Measurements from ENCODE around the gene TSEN15. TPM values are rescaled to one million over a fixed set of nuclear protein-coding genes. Genes with fewer than 3 reads are reported as not detected.
"Not testable (repeated sequence)": the region's sequence is repeated elsewhere in the genome, so short reads cannot be mapped to it uniquely, and the experiment has no call there.

Gene TSEN15
- total RNA-seq, 1 donor from 2014 or later, result 32.9 TPM

GRCh38 chr1:184093071-184093470, 41.5 kb downstream of the TSEN15 start:
- H3K4me3 ChIP-seq (ENCODE audit: low read depth, low read length), result no peak overlapping the region
- TF ChIP-seq CTCF (conservative IDR thresholded peaks at IDR 0.05; ENCODE audit: low read depth, low read length), result no peak

GRCh38 chr1:184096005-184096404, 44.5 kb downstream of the TSEN15 start:
- DNase-seq (ENCODE audit: low read depth), result no peak
- no peak overlapping the region for H3K4me3 ChIP-seq (ENCODE audit: low read depth, low read length)
- TF ChIP-seq CTCF (conservative IDR thresholded peaks at IDR 0.05; ENCODE audit: low read depth, low read length), result no peak

More at GRCh38 chr1:184093071-184093470, 41.5 kb downstream of the TSEN15 start:
- no peak for DNase-seq (ENCODE audit: low read depth)

GRCh38 chr1:184096580-184096979, 45.0 kb downstream of the TSEN15 start:
- DNase-seq (ENCODE audit: low read depth); H3K4me3 ChIP-seq (ENCODE audit: low read depth, low read length): not testable (repeated sequence)

- no peak overlapping the region for H3K4me3 ChIP-seq (ENCODE audit: low read depth, low read length)
- TF ChIP-seq CTCF (conservative IDR thresholded peaks at IDR 0.05; ENCODE audit: low read depth, low read length), result no peak
- no peak for DNase-seq (ENCODE audit: low read depth)
Observed at GRCh38 chr1:184101141-184101540, 49.6 kb downstream of the TSEN15 start.

- no peak for DNase-seq (ENCODE audit: low read depth)
- TF ChIP-seq CTCF (conservative IDR thresholded peaks at IDR 0.05; ENCODE audit: low read depth, low read length), result no peak
- H3K4me3 ChIP-seq (ENCODE audit: low read depth, low read length), result no peak overlapping the region
Observed at GRCh38 chr1:184101571-184101970, 50.0 kb downstream of the TSEN15 start.

GRCh38 chr1:184110272-184111204, 59.0 kb downstream of the TSEN15 start:
- no peak overlapping the region for H3K4me3 ChIP-seq (ENCODE audit: low read depth, low read length)
- no peak for DNase-seq (ENCODE audit: low read depth)
- TF ChIP-seq CTCF (conservative IDR thresholded peaks at IDR 0.05; ENCODE audit: low read depth, low read length), result peak; percentile 33

GRCh38 chr1:184112176-184112948, 60.8 kb downstream of the TSEN15 start:
- no peak overlapping the region for H3K4me3 ChIP-seq (ENCODE audit: low read depth, low read length)
- no peak for DNase-seq (ENCODE audit: low read depth)
- no peak for TF ChIP-seq CTCF (conservative IDR thresholded peaks at IDR 0.05; ENCODE audit: low read depth, low read length)
